HG03135 (cell line): ENCODE measurements around the gene TRPM3.
A peak's percentile ranks its signal among the peaks of the same experiment; 100 is the strongest.

Source experiments
- ATAC-seq: cut with Tn5 transposase; IDR thresholded peaks from one replicate; pipeline ENCODE4 v1.9.1; 2021; ENCODE audit warnings: mild to moderate bottlenecking, moderate library complexity; ENCODE audit not compliant: unreplicated experiment

Gene TRPM3

DNA sequence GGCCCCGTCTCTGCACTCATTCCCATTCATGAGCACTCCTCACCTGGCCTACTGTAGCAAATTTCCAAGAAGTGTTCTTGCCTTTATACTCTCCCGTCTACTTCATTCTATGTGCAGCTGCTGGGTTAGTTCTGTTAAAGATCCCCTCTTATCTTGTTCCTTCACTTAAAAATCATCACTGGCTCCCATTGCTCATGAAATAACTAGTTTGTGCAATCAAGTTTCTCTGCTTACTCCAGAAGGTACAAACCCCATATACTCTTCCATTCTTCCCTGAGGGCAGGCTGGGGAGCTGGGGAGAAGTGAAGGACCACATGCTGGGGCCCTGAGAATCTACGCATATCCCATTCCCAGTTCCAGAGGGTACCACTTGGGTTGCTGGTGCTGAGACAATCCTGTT, 622.6 kb downstream of the TRPM3 start:
- no peak for ATAC-seq

DNA sequence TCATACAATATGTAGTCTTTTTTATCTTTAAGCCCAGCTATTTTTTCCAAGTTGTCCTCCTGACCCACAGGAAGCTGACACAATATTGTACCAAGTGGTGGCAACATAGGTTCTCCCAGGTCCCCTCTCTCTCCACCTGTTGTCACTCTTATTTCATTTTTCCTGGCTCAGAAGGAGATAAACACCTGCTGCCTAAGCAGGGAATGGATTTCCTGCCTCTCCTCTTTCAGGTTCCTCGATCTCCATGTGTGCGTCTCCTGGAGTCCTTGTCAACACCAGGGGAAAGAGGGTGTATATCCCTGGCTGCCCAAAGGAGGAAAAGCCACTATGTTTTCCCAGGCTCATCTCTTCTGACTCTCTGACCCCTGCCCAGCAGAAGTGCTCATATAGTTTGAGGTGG, 625.2 kb downstream of the TRPM3 start:
- no peak for ATAC-seq

DNA sequence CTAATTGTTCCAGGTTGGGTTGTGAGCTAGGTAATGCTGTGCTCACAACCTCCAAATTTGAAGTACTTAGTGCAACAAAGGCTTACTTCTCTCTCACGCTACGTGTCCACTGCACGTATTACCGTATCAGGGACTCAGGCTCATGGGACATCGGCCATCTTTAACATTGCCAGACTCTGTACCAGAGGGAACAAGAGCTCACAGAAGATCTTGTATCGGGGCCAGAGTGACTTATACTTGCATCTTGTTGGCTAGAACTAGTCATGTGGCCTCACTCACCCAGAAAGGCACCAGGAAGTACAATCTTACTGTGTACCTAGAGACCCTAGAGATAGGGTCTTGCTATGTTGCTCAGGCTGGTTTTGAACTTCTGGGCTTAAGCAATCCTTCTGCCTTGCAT, 625.9 kb downstream of the TRPM3 start:
- ATAC-seq: no peak

DNA sequence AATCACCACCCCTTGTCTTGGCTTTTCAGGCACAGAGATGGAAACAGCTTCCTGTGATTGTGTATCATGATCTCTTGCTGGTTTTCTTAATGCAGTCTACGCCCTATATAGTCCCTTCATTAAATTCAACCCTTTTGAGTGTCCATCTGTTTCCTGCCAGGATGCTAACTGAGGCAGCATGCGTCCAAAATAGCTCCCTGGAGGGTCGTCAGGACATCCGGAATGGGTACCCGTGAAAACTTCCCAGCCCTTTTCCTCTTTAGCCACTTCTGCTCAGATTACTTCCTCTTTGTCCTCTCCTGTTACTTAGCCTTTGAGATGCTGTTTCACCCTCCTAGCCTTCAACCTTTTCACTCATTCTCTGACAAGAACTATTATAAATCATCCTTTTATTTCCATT, 627.2 kb downstream of the TRPM3 start:
- no peak for ATAC-seq

DNA sequence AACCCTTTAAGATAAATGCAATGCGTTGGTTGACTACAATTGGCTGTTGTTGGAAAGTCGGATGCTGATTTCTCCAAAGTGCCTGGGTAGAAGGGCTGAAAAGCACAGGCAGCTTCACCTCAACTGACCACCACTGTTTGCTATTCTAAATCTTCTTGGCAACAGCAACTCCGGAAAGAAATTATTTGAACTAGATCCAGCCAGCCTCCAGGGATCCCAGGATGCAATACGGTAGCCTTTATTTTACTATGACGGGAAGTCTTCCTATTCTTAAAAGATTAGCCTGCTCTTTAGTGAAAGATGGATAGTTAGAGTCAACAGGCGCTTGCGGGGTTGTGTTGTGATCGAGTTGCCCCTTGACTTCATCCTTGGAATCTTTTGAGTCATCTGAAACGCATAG, 628.4 kb downstream of the TRPM3 start:
- ATAC-seq: no peak

DNA sequence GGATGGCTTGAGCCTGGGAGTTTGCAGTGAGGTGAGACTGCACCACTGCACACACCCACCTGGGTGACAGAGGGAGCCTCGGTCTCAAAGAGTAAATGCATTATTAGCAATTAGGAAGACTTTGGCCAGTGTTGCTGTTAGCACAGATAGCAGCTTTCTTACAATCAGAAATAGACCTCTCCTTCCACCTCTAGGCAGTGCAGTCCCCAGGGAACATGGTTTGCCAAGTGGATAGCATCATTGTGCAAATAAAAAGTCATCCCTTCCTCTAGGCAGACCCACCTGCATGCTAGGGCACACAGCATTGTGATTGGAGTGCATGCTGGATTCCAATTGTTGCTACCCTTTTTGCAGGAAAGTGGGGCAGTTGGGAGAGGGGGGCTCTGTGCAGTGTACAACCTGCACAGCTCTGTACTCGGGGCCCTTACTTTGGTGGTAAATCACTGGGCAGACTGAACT, 629.1 kb downstream of the TRPM3 start:
- ATAC-seq: no peak

DNA sequence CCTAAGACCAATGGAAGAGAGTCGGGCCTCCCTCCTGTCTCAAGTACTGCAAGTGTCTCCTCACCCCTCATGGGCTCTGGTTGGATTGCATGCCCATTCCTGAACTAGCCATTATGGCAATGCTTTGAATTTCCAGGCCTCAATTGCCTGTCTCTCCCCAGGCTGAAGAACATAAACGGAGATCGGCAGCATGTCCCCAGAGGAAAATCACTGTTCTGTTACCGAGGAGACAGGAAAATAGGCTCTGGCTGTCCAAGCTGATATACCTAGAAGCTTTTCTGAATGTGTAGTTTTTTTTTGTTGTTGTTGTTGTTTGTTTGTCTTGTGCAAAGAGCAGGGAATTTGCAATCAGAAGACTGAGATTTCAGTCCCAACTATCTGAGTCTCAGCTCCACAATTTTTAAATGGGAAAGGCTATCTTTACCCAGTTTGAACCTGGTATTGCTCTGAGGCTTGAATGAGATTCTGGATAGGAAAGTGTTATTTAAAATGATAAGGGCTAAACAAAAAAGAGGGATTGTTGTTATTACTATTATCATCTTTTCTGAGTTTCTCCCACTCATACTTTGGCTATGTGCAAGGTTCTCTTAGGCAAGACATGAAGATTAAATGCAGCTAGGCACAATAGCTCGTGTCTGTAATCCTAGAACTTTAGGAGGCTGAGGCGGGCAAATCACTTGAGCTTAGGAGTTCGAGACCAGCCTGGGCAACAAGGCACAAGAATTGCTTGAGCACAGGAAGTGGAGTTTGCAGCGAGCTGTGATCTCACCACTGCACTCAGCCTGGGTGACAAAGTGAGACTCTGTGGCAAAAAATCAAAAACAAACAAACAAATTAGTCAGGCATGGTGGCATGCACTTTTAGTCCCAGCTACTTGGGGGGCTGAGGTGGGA, 629.7 kb downstream of the TRPM3 start:
- ATAC-seq: no peak

DNA sequence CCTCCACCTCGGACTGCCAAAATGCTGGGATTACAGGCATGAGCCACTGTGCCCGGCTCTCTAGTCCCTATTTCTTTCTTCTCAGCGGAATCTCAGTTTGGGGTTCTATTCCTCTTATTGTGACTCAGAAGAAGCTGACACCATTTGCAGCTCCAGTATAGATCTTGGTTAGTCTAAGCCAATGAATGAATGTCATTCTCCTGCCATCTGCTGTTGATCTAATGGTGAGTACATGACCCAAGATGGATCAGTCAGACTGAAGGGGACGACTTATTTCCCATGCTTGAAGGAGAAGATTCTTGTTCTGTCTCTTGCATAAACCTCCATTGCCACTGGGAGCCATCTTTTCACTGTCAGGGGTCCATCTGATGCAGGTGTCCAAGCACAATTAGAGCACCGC, 630.9 kb downstream of the TRPM3 start:
- no peak for ATAC-seq

DNA sequence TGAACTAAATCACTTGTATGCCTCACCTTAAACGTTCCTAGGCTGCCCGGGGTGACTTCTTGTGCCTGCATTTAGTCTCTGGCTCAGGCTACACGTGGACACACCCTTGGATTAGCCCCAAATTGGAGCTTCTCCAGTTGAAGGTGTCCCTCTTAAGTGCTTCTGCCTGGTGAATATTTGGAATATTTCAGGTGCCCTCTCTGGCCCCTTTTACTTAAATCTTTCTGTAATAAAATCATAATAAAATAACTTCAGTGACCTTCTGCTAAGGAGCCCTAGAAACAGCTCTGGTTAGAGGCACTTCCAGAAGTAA, 632.7 kb downstream of the TRPM3 start:
- ATAC-seq: no peak

DNA sequence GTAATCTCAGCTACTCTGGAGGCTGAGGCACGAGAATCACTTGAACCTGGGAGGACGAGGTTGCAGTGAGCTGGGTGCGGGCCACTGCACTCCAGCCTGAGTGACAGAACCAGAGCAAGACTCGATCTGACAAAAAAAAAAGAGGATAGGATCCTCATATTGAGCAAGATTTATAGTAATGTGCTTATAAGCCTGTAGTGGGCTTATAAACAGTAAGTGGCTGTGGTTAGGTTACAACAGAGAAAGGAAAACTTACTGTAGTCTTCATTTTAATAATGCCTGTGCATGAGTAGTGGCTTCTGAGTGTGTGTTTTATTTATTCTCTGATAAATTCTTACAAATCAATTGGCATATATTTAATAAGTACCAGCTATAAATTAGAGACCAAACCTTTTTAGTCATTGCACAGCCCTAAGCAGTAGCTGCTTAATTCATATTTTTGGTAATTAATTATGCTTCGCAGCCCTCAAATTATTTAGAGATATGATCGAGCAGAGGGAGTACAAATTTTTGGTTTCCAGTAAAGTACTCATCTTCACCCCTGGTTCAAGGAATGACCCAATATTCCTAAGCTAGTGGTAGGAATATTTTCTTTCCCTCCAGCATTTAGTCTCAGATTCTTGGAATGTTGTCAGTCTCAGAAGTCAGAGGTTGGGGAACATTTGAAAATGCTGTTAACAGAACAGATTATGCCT, 633.2 kb downstream of the TRPM3 start:
- ATAC-seq: no peak

DNA sequence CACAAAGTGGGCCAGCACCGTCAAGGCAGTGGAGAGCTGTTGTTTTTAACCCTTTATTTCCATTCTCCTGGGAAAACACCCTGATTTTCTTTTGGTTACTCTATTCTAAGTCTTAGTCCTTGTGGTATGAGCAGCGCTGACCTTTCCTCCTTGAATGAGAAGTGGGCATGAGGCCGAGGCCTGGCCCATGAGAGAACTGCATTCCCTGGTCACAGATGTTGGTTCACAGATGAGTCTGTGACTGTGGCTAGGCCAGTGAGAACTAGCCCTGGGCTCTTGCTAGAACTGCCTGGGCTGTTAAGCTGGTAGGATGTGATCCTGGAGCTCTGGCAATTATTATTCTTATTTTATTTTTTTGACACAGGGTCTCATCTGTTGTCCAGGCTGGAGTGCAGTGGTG, 635.3 kb downstream of the TRPM3 start:
- no peak for ATAC-seq

DNA sequence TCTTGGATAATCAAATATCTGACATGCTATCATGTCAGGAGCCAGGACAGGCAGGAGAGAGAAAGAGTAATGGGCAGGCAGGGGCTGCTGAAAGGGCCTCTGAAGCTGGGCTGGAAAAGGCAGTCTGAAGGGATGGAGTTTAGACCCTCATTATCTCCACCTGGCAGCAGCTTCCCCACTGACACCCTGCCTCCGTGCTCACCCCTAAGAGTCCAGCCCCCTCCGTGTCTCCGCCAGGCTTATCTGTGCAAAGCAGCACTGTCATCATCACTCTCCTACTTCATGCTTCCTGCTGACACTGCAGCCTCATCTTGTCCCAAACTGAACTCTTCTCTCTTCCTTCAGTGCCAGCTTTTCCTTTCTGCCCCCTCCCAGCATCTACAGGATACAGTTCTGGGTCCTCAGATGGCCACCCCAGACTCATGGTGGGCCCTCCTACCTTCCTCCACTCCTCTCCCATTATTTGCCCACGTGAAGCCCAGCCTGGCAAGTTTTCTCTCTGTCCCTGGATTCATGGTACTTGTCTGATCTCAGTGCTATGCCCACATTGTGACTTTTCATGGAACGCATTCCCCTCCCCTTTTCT, 636.1 kb downstream of the TRPM3 start:
- no peak for ATAC-seq

DNA sequence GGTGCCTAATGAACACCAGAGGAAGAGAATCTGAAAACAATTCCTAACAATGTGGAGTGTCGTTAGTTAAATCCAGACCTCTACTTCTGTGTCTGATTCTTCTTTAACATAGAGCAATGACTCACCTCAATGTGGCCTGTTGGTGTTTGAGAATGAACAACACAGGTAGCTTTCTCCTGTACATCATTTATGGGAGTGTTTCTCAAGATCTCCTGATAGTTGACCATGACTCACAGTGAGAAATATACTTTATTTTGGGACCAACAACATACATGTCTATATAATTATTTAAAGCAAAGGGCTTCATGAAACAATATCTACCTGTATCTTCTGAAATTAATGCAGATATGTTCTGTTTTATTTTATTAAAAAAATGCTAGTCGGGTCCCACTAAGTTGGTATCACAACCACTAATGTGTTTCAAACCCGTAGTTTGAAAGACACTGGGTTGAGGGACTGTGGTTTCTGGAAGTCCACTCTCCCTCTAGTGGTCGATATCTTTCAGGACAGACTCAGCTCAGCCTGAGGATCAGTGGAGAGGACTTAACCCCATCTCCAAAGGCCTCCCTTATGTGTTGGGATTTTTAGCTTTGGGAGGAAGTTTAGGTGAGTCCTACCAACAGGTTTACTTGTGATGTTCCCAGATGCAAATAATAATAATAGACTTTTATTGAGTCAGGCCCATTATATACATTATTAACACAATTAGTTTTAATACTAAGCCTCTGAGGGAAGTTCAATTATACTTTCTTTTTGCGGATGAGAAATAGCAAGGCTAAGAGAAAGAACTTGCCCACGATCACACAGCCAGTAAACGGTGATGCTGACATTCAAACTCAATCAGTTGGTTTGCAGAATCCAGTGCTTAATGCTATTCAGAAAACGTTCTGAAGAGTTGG, 636.9 kb downstream of the TRPM3 start:
- ATAC-seq: peak; percentile 52

DNA sequence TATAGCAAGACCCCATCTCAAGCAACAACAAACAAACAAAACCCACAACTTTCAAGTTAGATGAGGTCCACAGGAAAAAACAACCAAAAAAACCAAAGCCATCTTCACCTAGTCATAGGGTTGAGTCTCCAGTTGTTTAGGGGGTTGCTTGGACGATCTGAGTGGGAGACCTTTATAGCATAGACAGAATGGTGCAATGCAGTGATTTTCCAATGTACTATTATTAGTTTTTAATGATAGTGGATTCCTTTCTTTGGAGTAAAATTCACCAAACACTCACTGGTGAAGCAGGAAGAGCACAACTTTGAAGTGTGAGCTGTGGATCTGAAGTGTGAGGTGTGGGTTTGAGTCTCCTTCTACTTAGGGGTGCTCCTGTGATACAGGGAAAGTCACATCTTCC, 640.0 kb downstream of the TRPM3 start:
- ATAC-seq: no peak

DNA sequence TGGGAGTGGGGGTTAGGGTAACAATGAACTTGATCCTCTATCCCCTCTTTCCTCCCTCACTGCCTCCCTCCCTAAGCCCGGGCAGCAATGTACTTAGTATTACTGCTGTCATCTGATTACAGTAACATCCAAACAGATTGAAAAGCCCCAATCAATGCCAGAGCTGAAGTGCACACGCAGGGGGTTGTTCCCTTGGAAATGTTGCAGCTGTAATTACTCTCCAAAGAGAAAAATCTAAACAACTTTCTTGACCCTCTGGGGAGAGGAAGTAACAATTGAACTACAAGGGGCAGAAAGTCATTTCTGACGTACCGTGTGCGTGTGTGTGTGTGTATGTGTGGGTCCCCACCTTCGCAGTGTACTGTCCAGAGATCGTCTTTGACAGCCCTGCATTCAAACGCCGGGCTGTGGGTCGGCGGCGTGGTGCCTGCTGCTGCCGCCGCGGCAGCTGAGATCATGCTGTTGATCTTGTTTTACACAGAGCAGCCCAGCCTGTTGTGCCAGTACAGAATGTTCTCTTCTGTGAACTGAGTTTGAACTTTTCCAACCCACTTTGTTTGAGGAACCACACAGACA, 640.9 kb downstream of the TRPM3 start:
- no peak for ATAC-seq

DNA sequence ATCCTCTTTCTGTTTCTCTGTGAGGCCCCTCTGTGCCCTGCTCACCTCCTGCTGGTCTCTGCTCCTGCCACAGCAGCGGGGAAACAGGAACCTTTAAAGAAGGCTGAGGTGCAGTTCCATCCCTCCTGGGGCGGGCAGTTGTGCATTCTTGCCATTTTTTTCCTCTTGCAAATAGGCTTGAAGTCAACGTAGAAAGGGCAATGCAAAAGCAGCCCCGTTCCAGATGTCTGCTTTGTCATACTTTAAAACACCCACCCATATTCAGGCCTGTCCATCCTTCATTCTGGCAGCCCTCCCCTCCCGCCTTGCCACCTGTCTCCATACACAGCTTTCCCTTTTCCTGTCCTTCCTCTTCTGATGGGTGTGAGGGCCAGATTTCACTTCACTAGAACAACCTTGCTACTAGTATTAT, 641.5 kb downstream of the TRPM3 start:
- no peak for ATAC-seq
